Activated naive CD8-positive, alpha-beta T cell (primary cell): ENCODE data around the gene BEND3.
"Not testable (repeated sequence)": the region's sequence is repeated elsewhere in the genome, so short reads cannot be mapped to it uniquely, and the experiment has no call there.

Experiments used
- H3K27ac Mint-ChIP-seq: one replicate; pipeline ENCODE4 v1.8.0; 2021; ENCODE audit warnings: mixed read lengths
- H3K27me3 Mint-ChIP-seq: one replicate; pipeline ENCODE4 v1.8.0; 2021; ENCODE audit warnings: mixed read lengths
- H3K36me3 Mint-ChIP-seq: one replicate; pipeline ENCODE4 v1.8.0; 2021; ENCODE audit warnings: mixed read lengths
- H3K4me1 Mint-ChIP-seq: one replicate; pipeline ENCODE4 v1.8.0; 2021; ENCODE audit warnings: low read depth, mixed read lengths
- H3K4me3 Mint-ChIP-seq: one replicate; pipeline ENCODE4 v1.8.0; 2021; ENCODE audit warnings: mild to moderate bottlenecking, mixed read lengths
- H3K9me3 Mint-ChIP-seq: one replicate; pipeline ENCODE4 v1.8.0; 2021; ENCODE audit warnings: low read depth, mixed read lengths

BEND3 gene

DNA sequence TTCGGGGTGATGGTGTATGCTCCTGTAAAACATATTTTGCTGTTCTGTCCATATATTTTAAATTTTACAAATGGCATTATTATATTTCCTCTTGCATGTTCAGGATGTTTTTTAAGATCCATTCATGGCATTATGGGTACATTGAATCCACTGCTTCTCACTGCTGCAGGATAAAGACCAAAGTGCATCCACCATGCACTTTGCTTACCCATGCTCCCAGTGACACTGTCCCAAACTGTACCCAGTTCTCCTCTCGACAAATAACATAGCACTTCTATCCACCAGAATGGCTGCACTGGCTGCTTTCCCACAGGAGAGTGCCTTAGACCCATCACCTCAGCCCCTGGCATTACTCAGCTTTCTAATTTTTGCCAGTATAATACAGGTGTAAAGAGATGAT is 57.6 kb downstream of the BEND3 start:
- no peak overlapping the region for H3K27ac Mint-ChIP-seq
- H3K27me3 Mint-ChIP-seq, result no peaks in the 10 kb centered on the region

DNA sequence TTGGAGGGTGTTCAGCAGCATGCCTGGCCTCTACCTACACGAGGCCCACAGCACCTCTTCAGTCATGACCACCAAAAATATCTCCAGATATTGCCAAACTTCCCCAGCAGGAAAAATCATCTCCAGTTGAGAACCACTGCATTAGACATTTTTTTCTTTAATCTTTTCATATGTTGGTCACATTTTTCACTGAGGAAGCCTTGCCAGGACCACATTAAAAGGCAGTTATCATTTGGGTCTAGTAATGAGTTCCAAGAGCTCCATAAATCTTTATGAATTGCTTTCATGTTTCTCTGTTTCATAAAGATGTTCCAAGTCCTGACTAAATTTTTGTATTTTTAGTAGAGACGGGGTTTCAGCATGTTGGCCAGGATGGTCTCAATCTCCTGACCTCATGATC is 58.5 kb downstream of the BEND3 start:
- no peaks in the 10 kb centered on the region for H3K9me3 Mint-ChIP-seq
- no peaks in the 10 kb centered on the region for H3K27me3 Mint-ChIP-seq
- no peak overlapping the region for H3K4me3 Mint-ChIP-seq
- no peaks in the 10 kb centered on the region for H3K36me3 Mint-ChIP-seq
- H3K27ac Mint-ChIP-seq, result no peak overlapping the region
- peaks cover 9% of the 10 kb centered on the region for H3K4me1 Mint-ChIP-seq

More for the DNA sequence above, 57.6 kb downstream of the BEND3 start:
- H3K4me1 Mint-ChIP-seq, result peaks cover 14% of the 10 kb centered on the region
- no peaks in the 10 kb centered on the region for H3K9me3 Mint-ChIP-seq
- H3K4me3 Mint-ChIP-seq, result no peak overlapping the region
- H3K36me3 Mint-ChIP-seq, result no peaks in the 10 kb centered on the region

DNA sequence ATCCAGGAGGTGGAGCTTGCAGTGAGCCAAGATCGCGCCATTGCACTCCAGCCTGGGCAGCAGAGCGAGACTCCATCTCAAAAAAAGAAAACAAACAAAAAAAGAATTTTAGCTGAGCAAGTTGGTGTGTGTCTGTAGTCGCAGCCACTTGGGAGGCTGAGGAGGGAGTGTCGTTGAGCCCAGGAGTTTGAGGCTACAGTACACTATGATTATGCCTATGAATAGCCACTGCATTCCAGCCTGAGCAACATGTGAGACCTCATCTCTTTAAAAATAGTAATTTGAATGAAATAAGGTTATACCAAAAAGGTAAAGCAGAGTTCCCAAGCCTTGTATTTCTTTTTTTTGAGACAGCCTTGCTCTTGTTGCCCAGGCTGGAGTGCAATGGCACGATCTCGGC is 67.5 kb downstream of the BEND3 start:
- H3K4me3 Mint-ChIP-seq, result no peak overlapping the region
- H3K27me3 Mint-ChIP-seq, result no peaks in the 10 kb centered on the region
- peaks cover 5% of the 10 kb centered on the region for H3K36me3 Mint-ChIP-seq
- H3K27ac Mint-ChIP-seq, result no peak overlapping the region
- no peaks in the 10 kb centered on the region for H3K9me3 Mint-ChIP-seq
- no peaks in the 10 kb centered on the region for H3K4me1 Mint-ChIP-seq

DNA sequence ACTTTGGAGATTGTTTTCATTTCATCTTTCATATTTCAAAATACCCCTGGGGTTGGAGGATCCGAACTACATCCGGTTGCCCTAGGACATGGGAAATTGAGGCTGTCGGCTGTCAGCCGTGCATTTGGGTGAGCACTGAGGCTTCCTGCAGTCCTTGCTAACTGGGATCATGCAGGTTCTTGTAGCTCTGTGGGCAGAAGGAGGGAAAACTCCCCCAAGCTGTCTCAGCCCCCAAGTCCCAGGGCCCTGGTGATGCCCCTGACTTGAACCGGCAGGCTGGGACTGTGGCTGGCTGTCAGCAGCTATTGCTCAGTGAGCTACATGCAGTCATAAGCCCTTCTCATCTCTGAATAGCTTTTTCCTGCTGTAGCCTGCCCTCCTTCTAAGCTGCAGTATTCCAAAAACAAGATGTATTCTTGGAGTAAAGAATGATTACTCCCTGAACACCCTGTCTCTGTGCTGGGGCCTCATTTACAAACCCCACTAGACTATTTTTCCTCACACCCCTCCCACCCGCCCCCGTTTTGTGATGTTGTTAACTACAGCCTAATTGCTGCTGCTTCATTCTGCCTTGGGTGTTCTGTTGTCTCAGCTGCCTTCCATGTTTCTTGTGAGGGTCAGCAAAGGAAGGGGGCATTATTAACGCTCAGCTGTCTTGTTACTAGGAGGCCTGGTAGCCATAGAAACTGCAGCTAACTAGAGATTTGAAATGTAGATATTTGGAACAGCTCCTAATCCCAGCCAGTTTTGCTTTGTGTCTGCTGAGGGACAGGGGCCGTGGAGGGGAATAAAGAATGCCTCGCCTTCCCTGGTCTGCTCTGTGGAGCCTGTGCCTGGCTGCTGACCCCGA is 69.3 kb downstream of the BEND3 start:
- Mint-ChIP-seq H3K27ac (no peak overlapping the region), H3K27me3 (no peaks in the 10 kb centered on the region), H3K4me3 (no peak overlapping the region), H3K4me1 (peaks cover 4% of the 10 kb centered on the region), H3K36me3 (peaks cover 2% of the 10 kb centered on the region), H3K9me3 (no peaks in the 10 kb centered on the region)

DNA sequence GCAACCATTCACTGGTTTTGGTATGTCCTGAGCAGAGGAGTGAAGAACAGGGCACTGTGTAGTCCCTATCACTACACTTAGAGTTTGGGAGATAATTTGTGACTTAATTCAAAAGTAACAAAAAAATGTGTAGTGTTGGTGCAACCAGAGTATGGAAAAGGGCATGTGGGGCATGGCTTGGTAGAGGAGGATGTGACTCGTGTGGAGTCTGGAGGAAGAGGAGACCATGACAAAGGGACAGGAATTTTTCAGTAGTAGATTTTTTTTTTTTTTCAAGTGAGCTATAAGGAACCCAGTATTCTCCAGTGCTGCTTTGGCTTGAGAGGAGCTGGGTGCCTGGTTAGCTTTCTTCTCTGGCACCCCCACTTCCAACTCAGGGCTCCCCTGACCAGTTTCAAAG is 82.2 kb downstream of the BEND3 start:
- no peak overlapping the region for H3K27ac Mint-ChIP-seq

DNA sequence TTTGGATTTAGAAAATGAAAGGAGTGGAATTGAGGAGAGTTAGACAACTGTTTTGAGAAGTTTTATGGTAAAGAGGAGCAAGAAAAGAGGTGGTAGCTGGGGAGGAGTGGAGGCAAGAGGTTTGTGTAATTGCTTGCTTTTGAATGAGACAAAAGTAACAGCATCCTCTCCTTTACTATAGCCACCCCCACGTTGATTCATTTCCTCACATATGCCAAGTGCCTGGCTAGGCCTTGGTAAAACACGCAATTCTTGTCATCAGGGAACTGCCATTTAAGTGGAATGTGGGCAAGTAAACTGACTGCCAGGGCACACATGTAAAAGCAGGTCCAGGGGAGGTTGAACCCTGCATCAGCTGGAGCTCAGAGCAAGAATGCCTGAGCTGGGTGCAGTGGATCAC is 83.3 kb downstream of the BEND3 start:
- peaks cover 7% of the 10 kb centered on the region for H3K36me3 Mint-ChIP-seq

More for the DNA sequence above, 82.2 kb downstream of the BEND3 start:
- Mint-ChIP-seq H3K4me1 (peaks cover 33% of the 10 kb centered on the region), H3K27me3 (no peaks in the 10 kb centered on the region), H3K9me3 (no peaks in the 10 kb centered on the region), H3K36me3 (peaks cover 7% of the 10 kb centered on the region), H3K4me3 (no peak overlapping the region)

DNA sequence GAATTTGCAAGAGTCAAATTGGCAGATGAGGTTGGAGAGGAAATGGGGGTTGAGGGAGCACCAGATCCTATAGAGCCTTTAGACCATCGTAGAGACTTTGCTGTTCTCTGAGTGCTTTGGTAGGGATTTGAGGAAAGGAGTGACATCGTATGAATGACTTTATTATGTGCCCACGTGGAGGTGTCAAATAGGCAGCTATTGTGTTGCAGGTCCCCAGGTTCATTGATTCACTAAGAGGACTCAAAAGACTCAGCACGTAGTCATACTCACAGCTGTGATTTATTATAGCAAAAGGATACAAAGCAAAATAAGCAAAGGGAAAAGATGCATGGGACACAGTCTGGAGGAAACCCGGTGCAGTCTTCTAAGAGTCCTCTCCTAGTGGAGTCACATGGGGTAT is 85.2 kb downstream of the BEND3 start:
- H3K4me1 Mint-ChIP-seq, result peaks cover 29% of the 10 kb centered on the region
- no peaks in the 10 kb centered on the region for H3K27me3 Mint-ChIP-seq
- H3K9me3 Mint-ChIP-seq, result no peaks in the 10 kb centered on the region
- peaks cover 7% of the 10 kb centered on the region for H3K36me3 Mint-ChIP-seq
- H3K4me3 Mint-ChIP-seq, result peak overlapping the region; percentile 95
- no peak overlapping the region for H3K27ac Mint-ChIP-seq

More for the DNA sequence above, 83.3 kb downstream of the BEND3 start:
- peak overlapping the region; percentile 75 for H3K27ac Mint-ChIP-seq
- peaks cover 33% of the 10 kb centered on the region for H3K4me1 Mint-ChIP-seq
- no peaks in the 10 kb centered on the region for H3K9me3 Mint-ChIP-seq
- no peaks in the 10 kb centered on the region for H3K27me3 Mint-ChIP-seq
- no peak overlapping the region for H3K4me3 Mint-ChIP-seq

DNA sequence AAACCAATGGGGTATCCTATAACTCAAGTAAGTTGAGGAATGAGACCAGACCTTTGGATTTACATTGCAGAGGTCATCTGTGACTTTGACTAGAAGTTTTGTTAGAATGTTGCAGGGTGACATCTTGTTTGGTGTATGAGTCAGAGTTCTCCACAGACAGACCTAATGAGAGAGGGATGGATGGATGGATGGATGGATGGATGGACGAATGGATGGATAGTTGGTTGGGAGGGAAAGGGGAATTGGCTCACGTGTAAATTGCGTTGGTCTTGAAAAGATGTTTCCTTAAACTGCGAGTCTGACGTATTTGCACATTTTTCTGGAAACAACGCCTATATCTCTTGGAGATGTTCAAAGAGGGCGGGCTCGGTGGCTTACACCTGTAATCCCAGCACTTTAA is 88.3 kb downstream of the BEND3 start:
- no peak overlapping the region for H3K27ac Mint-ChIP-seq
- peaks cover 19% of the 10 kb centered on the region for H3K4me1 Mint-ChIP-seq
- peaks cover 5% of the 10 kb centered on the region for H3K36me3 Mint-ChIP-seq
- no peaks in the 10 kb centered on the region for H3K27me3 Mint-ChIP-seq
- H3K4me3 Mint-ChIP-seq, result peak overlapping the region; percentile 51
- H3K9me3 Mint-ChIP-seq, result no peaks in the 10 kb centered on the region

DNA sequence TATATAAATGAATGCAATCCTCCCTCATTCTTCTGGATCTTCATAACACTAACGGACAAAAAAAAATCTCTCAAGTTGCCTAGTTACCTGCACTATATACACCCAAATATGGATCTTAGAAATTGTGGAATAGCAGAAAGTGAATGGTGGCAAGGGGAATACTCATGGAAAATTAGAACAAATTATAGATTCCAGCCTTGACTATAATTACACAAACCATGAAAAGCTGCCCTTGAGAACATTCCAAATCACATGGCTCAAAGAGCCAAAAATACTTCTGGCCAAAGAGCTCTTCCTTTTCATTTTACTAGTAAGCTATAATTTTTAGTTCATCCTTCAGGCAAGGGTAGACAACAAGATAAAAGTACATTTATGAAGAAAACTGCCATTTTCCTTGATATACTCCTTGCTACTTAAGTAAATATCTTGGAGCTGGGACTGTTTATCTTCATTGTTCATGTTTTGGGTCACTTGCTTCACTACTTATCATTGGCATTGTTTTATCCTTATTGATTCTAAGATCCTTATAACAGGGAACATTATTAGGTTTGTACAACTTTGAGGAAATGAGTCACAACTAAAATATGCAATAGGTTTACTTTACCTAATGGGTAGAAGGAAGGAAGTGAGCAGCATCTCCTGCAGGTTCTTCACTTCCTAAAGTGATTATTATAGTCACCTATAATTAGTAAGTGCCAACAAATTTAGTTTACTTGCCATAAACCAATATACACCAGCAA is 93.7 kb downstream of the BEND3 start:
- H3K36me3 Mint-ChIP-seq, result no peaks in the 10 kb centered on the region
- no peaks in the 10 kb centered on the region for H3K27me3 Mint-ChIP-seq
- no peak overlapping the region for H3K27ac Mint-ChIP-seq
- H3K4me1 Mint-ChIP-seq, result no peaks in the 10 kb centered on the region
- no peak overlapping the region for H3K4me3 Mint-ChIP-seq
- H3K9me3 Mint-ChIP-seq, result no peaks in the 10 kb centered on the region

DNA sequence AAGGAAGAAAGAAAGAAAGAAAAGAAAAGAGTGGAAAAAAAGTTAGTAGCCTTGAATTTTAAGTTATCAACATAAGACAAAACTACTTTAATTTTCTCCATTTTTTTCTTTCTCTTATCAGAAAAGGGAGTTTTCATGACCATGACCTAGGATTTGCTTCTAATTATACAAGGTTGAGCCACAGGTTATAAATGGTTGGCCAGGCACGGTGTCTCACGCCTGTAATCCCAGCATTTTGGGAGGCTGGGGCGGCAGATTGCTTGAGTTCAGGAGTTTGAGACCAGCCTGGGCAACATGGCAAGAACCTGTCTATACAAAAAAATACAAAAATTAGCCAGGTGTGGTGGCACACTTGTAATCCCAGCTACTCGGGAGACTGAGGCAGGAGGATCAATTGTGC is 95.1 kb downstream of the BEND3 start:
- Mint-ChIP-seq H3K27me3 (no peaks in the 10 kb centered on the region), H3K36me3 (no peaks in the 10 kb centered on the region), H3K27ac (no peak overlapping the region), H3K4me3 (no peak overlapping the region), H3K4me1 (no peaks in the 10 kb centered on the region), H3K9me3 (no peaks in the 10 kb centered on the region)

DNA sequence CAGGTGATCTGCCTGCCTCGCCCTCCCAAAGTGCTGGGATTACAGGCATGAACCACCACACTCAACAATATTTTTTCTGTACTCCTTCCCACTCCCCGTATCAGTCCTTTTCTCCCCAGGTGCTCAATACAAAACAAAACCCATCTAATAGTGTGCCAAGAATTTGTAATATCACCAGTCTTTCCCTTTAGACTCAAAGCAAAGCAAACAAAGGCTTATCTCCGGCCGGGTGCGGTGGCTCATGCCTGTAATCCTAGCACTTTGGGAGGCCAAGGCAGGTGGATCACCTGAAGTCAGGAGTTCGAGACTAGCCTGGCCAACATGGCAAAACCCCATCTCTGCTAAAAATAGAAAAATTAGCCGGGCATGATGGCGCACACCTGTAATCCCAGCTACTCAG is 95.7 kb downstream of the BEND3 start:
- H3K9me3 Mint-ChIP-seq, H3K27me3 Mint-ChIP-seq, H3K4me3 Mint-ChIP-seq, H3K27ac Mint-ChIP-seq, H3K36me3 Mint-ChIP-seq, H3K4me1 Mint-ChIP-seq: not testable (repeated sequence)

DNA sequence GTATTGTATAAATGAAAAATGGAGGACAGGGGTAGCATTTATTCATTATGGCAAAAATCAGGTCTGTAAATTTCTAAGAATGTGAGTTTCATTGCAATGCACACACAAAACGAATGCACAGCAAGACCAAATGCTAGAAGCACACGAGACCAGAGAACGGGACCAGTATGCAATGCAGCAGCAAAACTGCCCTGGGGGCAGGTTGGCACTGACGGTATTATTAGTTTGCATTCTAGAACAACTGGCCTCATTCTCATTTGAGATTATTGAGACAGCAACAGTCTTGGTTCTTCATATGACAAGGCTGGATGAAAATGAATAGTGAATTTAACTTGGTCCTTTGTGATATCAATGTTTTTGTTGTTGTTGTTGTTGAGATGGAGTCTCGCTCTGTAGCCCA is 96.3 kb downstream of the BEND3 start:
- no peak overlapping the region for H3K27ac Mint-ChIP-seq

More for the DNA sequence above, 96.3 kb downstream of the BEND3 start:
- H3K4me3 Mint-ChIP-seq, result no peak overlapping the region
- peaks cover under 1% of the 10 kb centered on the region for H3K27me3 Mint-ChIP-seq
- no peaks in the 10 kb centered on the region for H3K36me3 Mint-ChIP-seq
- H3K9me3 Mint-ChIP-seq, result no peaks in the 10 kb centered on the region
- no peaks in the 10 kb centered on the region for H3K4me1 Mint-ChIP-seq
